GM19395 (cell line): Measurements from ENCODE around the gene METTL25B.

Experiments used
- ATAC-seq: cut with Tn5 transposase; IDR thresholded peaks from one replicate; pipeline ENCODE4 v1.9.1; 2021; ENCODE audit warnings: mild to moderate bottlenecking, moderate library complexity; ENCODE audit not compliant: unreplicated experiment

METTL25B gene

DNA sequence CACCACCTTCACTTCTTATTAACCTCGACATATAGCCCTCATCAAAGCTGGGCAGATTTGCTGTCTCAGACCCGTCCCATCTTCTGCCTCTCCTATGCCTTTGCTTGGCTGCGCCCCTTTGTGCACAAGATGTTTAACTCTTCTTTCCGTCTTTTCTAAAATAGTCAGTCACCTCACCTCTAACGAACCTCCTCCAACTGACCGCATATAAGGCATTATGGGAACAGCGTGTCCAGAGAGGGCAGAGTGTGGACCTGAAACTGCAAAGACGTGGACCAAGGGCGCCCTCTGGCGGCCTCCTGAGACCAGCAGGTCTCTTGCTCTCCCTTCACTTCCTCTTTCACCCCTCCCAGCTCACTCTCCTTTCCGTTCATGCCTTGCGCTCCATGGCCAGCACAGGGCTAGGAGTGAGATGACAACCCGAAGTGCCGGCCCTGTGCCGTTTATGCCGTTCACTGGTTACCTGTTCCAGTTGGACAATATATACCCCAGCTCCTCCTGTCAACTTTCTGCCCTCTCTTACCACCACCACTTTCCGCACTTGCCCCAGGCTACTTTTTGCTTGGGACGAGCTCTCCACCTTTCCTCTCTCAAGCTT is 2.5 kb upstream of the METTL25B start:
- ATAC-seq = peak; percentile 38

DNA sequence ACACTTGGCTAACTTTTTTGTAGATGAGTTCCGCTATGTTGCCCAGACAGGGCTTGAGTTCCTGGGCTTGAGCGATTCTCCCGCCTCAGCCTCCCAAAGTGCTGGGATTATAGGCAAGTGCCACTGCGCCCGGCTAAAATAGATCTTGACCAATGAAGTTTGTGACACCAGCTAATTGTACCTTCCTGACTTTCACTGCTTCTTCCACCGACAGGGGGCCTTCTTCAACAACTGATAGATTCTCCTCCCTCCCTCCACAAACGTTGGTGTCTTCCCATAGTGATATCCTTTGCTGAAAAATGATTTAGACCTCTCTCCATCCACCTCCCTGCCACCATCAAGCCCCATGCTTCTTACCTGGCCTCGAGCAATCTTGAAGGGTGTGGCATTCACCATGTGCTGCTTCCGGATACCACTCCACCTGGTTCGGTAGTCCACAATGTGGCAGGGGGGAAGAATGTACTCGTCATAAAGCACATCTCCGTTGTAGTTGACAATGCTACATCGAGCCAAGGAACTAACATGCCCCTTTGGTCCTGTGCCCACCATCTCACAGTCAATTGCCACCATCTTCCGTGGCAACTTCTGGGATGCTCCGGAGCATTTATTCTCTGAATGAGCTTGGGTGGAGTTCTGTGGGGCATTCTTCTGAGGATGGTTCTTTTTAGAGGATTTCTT is 1.6 kb upstream of the METTL25B start:
- no peak for ATAC-seq

DNA sequence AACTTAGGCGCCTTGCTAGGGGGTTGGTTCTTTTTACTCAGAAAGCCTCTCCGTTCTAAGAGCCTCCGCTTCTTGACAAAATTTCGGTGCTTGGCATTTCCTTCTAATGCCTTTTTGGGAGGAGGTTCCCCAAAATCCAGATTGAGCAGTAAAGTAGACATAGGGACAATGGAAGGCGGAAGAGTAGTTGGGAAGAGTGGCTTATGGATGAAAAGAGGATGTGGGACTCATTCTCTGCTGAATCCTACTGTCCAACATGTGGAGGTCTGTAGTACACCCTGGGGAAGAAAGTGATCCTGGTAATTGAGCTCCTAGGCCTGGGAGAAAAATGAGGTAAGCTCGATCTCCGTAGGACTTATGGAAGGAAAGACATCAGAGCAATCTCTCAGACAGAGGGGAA is 777 bp upstream of the METTL25B start:
- ATAC-seq = no peak

DNA sequence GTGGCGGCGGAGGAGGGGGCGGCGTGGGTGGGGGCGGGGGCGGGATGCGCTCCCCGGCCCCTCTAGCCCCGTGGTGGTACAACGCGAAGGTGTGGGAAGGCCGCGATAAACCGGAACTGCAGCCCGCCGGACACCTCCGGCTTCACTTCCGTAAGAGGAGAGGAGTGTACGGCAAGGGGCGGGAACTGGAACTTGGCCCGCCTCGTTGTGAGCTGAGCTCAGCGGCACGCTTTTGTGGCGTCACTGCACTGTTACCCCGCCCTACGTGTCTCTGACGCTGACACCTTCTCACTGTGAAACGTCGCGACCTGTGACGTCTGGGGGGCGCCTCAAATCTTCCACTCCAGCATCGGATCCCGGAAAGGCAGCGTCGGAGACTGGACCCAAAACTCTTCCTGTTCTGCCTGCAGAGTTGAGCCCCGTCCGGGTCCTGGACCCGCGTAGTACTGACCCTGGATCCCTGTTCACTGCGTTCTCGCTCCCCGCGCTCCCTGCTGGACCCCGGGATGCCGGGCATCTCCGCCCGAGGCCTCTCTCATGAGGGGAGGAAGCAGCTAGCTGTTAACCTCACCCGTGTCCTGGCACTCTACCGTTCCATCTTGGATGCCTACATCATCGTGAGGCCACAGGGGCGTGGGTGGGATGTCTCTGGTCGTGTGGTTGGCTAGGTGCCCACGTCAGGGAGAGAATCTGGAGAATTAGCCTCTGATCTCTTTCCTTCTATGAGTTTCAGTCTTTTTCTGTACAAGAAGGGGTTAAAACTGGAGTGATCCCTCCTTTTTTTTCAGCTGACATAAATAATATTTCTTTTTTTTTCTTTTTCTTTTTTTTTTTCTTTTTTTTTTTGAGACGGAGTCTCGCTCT is 562 bp downstream of the METTL25B start, which contains the start of gene ISG20L2:
Gene ISG20L2, minus strand, starts transcription at position 168 of the 864 bp plus-strand sequence. CDS start 1,114 bp downstream, outside the sequence.
- ATAC-seq = peak; percentile 89

DNA sequence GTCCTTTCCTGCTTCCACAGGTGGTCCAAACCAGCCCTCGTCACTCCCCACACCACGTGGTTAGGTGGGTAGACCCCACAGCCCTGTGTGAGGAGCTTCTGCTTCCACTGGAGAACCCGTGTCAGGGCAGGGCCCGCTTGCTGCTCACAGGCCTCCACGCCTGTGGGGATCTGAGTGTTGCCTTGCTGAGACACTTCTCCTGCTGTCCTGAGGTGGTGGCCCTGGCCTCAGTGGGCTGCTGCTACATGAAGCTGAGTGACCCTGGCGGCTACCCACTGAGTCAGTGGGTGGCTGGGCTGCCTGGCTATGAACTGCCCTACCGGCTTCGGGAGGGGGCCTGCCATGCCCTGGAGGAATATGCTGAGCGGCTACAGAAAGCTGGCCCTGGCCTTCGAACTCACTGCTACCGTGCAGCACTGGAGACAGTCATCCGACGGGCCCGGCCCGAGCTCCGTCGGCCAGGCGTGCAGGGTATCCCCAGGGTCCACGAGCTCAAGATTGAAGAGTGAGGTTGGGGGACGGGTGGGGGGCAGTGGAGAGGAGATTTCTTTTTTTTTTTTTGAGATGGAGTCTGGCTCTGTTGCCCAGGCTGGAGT is 5.8 kb downstream of the METTL25B start:
- ATAC-seq = no peak

DNA sequence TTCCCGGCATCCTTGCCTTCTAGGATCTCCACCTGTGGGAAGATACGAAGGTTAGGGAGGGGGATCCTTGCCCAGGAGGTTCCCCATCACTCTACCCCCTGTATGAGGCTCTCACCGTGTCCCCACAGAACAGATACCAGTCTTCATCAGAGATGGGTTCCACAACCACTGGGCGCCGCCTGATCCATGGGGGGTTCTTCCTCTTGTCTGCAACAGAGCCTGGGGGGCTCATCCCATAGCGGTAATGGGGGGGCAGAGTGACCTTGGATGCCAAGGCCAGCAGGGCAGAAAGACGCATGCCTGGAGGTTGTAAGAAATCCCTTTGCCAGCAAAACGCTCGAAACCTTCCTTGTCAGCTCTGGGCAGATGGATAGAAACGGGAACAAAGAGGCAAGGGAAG is 10.1 kb downstream of the METTL25B start:
- no peak for ATAC-seq

DNA sequence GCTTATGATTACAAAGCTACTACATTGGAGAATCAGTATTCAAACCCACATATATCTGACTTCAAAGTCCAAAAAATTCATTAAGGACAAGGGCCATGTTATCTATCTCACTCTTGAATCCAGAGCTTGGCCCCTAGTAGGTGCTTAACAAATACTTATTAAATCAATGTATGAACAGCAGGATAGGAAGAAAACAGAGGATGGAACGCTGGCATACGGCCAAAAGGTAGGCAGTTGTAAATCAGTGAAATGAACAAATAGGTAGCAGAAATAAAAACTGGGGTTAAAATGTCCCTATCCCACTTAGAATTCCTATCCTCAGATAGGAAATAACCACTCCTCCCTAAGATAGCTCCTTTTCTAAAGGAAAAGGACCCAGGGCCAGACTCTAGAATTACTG is 10.6 kb downstream of the METTL25B start:
- no peak for ATAC-seq

DNA sequence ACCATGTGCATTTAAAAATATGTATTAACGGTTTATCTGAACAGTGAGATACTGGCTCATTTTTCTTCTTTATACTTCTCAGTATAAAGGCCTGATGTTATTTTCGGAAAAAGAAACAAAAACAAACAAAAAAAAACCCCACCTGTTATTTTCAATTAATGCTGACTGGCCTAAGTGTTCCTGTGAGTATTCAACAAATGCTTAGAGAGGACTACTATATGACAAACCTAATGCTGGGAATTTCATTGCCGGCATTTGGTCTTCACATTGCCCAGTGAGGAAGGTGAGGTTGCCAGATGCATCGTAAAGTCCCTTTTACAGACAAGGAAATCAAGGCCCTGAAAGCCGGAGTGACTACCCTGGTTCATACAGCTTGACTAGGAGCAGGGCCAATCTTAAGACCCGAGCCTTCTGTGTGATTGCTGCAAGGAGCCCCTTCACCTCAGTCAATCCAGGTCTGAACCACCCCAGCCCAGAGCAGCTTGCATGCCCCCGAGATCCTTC is 12.0 kb downstream of the METTL25B start:
- ATAC-seq = peak; percentile 9

DNA sequence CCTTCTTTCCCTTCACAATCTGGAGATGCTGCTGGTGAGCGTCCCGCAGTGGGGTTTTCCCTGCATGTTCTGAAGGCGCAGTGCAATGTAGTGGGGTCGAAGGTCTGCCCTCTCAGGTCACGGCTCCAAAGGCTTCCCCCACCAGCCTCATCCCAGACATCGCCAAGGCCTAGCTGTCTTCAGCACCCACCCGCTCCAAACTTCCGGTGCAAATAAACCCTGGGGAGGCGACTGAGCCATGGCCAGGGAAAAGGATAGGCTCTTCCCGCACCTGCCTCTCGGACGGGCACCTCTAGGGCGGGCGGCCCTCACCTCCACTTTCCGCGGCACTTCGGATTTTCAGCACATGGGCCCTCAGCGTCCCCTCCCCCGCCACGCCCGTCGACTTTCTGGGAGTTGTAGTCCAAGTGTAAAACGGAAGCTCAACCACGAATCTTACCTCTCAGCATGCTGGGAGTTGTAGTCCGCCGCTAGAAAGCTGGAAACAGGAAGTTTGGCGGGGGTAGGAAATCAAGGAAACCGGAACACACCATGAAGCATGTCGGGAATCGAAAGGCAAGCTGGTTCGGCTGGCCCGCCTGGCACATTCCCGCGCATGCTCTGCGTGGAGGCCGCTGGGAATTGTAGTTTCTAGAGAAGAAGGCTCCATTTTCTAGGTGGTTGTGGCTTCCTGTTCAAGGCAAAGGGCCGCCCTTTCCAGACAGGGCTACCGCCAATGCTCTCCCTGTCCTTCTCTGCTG is 12.6 kb downstream of the METTL25B start, which contains the start of gene MRPL24:
Gene MRPL24, minus strand, starts transcription at position 348 of the 740 bp plus-strand sequence. CDS start 2,384 bp downstream, outside the sequence.
- ATAC-seq = peak; percentile 87

DNA sequence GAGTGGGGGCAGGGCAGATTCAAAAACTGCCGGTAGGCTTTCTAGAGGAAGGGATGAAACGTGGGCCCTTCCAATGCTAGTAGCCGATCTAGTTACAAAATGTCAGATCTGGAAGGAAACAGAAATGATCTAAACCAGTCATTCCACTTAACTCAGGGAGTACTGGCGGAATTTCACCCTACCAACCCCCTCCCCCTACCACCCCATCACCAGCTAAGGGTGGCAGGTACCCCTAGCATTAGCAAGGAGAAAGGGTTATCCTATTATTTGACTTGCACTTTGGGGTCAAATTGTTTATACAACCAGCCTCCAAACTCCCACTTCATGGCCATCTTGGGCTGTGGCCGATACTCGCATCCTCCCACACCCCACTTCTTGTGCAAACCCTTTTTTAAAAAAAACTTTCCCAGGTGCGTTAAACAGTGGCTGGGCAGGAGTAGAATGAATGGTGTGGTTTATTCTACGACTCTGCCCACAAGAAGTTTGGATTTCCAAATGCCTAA is 13.3 kb downstream of the METTL25B start:
- ATAC-seq = no peak

DNA sequence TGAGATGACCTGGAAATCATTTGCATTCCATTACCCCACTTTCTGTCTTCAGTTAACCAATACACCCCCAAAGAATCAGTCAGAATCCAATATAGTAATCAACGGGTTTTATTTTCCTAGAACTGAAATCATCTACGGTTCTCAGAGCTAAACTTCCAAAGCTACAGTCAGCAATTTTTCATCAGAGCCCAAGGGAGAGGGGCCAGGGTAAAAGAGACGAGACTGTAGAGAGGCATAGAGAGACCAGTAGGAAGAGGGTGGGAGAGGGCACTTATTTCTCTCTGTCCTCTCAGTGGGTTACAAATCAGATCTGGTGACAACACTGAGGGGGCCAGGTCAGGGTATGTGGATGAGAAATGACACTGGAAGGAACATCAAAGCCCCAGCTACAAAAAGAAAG is 13.7 kb downstream of the METTL25B start:
- ATAC-seq = no peak

DNA sequence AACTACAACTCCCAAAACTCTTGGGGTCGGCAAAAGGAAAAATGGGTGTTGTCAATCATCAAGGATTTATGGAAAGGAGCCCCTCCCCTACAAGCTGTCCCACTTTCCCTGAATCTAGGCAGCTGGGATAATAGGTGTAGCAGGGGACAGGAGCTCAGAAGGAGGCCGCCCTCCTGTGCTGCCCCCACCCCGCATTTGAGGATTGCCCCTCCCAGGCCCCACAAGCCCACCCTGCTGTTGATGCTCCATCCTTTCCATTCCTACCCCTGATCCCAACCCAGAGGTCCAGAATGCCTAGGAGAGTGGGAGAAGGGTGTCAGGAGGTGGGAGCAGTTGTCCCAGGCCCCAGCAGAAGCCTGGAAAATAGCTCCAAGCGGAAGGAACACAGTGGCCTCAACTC is 14.5 kb downstream of the METTL25B start:
- ATAC-seq = no peak

DNA sequence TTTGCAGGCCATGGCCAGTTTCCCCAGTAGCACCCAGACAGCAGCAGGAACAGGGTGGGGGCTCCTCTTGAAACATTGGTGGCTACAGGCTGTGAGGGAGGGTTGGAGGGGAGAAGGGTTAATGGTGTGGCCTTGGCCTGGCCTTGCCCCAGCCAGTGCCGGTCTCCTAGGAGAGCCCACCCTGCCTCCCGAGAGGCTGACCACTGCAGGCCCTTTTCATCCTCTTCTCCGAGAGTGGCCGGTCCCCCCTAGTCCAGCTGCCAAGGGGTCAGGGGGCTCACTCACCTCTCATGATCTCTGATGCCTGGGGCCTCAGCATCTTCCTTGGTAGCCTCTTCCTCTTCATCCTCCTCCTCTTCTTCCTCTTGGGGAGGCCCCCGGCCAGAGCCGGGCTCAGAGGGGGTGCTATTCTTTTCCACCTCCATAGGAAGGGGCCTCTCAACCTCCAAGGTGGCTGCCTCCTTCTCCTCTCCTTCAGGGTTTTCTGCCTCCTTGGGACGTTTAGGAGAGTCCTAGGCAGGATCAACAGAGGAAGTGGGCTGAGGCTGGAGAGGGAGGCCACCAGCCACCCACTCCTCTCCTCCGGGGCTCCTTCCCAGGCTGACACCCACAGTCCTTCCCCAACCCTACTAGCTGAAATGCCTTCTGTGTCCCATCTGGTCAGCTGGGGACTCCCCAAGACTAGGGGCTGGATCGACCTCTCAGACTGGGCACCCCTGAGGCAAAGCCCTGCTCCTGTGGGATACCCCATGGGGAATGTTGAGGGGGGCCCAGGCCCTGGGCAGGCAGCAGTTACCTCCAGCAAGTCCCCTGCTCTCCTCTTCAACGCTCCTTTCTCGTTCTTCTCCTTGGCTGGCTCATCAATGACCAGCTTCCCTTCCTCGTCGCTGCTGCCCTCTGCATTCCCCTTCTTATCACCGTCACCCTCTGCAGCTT is 15.4 kb downstream of the METTL25B start:
- no peak for ATAC-seq

DNA sequence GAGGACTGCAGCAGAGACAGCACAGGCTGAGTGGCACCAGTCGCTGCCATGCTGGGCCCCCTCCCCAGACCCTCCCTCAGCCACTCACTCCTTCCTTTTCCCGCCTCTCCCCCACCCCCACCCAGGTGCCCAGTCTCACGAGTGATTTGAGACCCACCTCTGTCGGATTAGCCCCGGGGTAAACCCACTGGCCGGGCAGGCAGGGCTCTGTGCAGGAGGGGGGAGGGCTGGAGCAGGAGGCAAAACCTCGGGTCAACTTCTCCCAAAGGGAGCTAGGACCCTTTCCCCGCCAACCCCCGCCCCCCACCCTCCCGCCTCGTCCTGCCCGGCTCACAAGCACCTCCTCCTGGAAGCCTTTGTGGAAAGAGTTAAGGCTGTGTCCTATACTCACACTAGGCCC is 16.1 kb downstream of the METTL25B start:
- ATAC-seq = no peak

DNA sequence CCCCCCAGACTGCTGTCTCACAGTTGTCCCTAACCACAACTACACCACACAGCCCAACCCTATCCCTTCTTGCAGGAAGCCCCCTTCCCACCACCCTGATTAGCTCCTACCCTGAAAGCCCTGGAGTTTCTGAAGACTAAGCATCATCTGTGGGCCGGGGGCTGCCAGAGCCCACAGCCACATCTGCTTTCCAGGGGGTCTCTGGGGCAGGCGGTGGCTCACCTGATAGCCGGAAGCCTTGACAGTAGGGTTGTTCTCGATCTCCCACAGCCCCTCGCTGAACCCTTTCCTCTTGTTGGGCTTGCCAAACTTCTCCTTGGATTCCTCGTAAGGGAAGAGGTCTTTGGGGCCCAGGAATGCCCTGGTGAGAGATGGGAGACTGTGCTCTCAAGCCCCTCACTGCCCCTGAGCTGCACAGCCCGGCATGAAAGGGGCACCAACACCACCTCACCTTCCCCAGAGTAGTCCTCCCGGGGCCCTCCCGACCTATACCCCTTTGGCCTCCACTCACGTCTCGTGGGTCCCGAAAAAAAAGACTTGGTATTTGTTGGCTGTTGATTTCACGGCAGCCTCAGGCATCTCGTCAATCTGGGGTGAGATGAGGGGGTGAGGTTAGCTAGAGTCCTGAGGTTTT is 16.6 kb downstream of the METTL25B start:
- ATAC-seq = no peak

DNA sequence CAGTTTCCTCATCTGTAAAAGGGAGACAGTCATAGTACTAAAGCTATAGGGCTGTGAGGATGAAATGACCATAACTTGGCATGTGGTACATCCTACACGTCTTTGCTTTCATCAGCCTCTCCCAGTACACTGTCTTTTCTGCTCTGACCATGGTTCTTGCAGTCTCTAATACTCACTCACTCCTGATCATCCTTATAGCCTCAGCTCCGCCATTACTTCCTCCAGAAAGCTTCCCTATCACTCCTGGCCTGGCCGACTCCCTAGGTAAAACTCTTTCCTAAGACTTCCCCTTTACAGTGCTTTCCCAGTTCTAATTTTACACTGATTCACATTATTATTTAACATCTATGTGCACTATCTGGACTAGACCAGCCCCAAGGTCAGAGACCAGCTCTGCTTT is 17.6 kb downstream of the METTL25B start:
- no peak for ATAC-seq

DNA sequence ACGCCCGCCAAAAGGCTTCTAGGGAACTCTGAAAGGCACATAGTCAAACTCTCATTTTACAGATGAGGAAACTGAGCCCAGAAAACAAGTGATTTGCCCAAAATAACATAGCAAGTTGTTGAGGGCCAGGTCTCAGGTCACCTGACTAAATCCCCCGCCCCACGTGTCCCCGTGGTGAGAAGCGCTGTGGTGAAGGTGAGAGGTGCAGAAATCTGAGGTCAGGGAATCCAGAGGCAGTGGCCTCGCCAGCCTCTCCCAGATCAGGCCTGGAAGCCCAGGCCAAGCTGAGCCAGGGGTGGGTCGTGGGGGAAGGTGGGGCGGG is 18.1 kb downstream of the METTL25B start:
- no peak for ATAC-seq

DNA sequence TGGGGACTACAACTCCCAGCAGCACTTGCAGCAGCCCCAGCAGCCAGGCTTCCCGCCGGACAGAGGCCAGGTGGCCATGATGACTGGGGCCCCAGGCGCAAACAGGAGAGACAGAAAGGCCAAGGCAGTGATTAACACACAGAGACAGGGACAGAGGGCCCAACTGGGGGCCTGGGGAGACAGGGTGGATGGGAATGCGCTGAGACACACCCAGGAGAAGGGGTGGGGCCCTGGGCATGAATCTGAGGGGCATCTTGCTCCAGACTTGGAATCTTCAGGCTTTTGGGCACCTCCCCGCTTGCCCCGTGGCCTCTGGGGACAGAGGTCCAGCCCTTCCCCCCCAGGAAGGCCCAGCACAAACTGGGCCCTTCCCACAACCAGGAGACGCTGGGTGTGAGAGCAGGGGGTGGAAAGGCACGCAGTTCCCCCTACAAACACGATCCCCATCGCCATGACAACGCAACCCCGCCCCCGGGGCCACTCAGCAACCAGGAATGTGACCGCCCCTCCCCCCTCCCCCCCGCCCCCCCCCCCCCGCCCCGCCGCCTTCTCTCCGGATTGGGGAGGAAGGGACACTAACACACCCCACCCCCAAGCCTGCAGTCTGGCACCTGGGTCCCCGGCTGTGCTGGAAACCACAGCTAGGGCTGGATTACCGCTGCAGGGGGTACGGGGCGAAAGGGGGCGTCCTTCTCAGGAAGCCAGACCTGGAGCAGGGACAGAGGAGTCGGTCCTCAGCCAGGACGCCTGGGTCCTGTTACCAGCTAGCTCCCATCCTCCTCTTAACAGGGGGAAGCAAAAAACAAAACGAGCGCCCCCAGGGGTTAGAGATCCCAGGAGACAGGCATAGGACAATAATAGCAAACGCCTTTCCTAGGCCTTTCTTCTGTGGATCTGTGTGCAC is 18.7 kb downstream of the METTL25B start:
- ATAC-seq = no peak
